AG09319 (cell line): Measurements from ENCODE around the gene PDSS2.

ENCODE experiments used
- DNase-seq: peaks from one replicate; pipeline ENCODE4 v3.0.0-alpha.2; 2010; ENCODE audit warnings: low read depth; ENCODE audit errors: extremely low read depth
- CTCF ChIP-seq: IDR thresholded peaks from 2 replicates; pipeline ENCODE4 v1.5.1; 2011; ENCODE audit warnings: low read depth, mild to moderate bottlenecking, inconsistent platforms, low read length, moderate library complexity

The PDSS2 gene

GRCh38 chr6:107116328-107116892, 343.0 kb downstream of the PDSS2 start:
- no peak for TF ChIP-seq CTCF
- no peak for DNase-seq

GRCh38 chr6:107115695-107116327, 343.6 kb downstream of the PDSS2 start:
- TF ChIP-seq CTCF = no peak
- DNase-seq = no peak

- TF ChIP-seq CTCF = no peak
- no peak for DNase-seq
Measured at GRCh38 chr6:107114926-107115694, 344.3 kb downstream of the PDSS2 start, which contains the start of gene BEND3. TSS of gene BEND3 (minus strand) at chr6:107115515. CDS start at chr6:107099285, 16,230 bp downstream.

- TF ChIP-seq CTCF = peak; percentile 38
- peak; percentile 69 for DNase-seq
Measured at GRCh38 chr6:107114213-107114925, 345.0 kb downstream of the PDSS2 start.

- DNase-seq = no peak
- TF ChIP-seq CTCF = no peak
Measured at GRCh38 chr6:107110200-107110599, 349.2 kb downstream of the PDSS2 start.

GRCh38 chr6:107108201-107108890, 351.0 kb downstream of the PDSS2 start:
- DNase-seq = no peak
- no peak for TF ChIP-seq CTCF
